Transverse colon (tissue), 4 donors: ENCODE data around the gene THADA. TPM values are rescaled to one million over a fixed set of nuclear protein-coding genes. Genes with fewer than 3 reads are reported as not detected.

Source experiments
- DNase-seq: peaks from one replicate; pipeline ENCODE4 v3.0.0-alpha.2; 2019
- H3K27ac ChIP-seq, 4 donors: fragments of 200-600 bp; sonication (generic); 2 replicates each; pipeline ENCODE4 v1.5.1; 2016 to 2018; ENCODE audit warnings: inconsistent platforms in 4 of 4
- H3K27me3 ChIP-seq: fragments of 200-600 bp; sonication (generic); 2 replicates; pipeline ENCODE4 v1.5.1; 2017; ENCODE audit warnings: inconsistent platforms
- H3K36me3 ChIP-seq, 4 donors: fragments of 200-600 bp; sonication (generic); 2 replicates each; pipeline ENCODE4 v1.5.1; 2017 to 2019; ENCODE audit warnings: inconsistent platforms in 4 of 4
- H3K4me1 ChIP-seq, 4 donors: fragments of 200-600 bp; sonication (generic); 2 replicates each; pipeline ENCODE4 v1.5.1; 2017 to 2020; ENCODE audit warnings: inconsistent platforms in 4 of 4
- H3K4me3 ChIP-seq, 4 donors: fragments of 200-600 bp; sonication (generic); 1 replicate in 1 of 4; 2 replicates in 3 of 4; pipeline versions ENCODE4 v1.5.1 to v1.6.1; 2017 to 2019; ENCODE audit warnings: inconsistent platforms in 4 of 4
- H3K9me3 ChIP-seq, 2 donors: fragments of 200-600 bp; sonication (generic); 2 replicates each; pipeline ENCODE4 v1.5.1; 2017 to 2019; ENCODE audit warnings: inconsistent platforms in 2 of 2
- CTCF ChIP-seq, 5 experiments: fragments of 200-600 bp in 3 of 5; fragments of 450-650 bp in 2 of 5; sonication (generic) in 3 of 5; IDR thresholded peaks; 1 replicate in 2 of 5; 2 replicates in 3 of 5; pipeline ENCODE4 v1.5.1; 2016 to 2017; ENCODE audit warnings: antibody characterized with exemption in 5 of 5, inconsistent platforms in 3 of 5, mild to moderate bottlenecking in 2 of 5, moderate library complexity in 1 of 5
- EP300 ChIP-seq: sonication (generic); formaldehyde crosslinking; IDR thresholded peaks from one replicate; pipeline ENCODE4 v1.6.1; 2017; ENCODE audit warnings: antibody characterized with exemption, low read depth
- POLR2A ChIP-seq: fragments of 450-650 bp; IDR thresholded peaks from one replicate; pipeline ENCODE4 v1.6.1; 2016; ENCODE audit warnings: antibody characterized with exemption, mild to moderate bottlenecking, moderate library complexity
- POLR2AphosphoS5 ChIP-seq, 3 donors: sonication (generic); formaldehyde crosslinking; IDR thresholded peaks; one replicate each; pipeline ENCODE4 v1.6.1; 2016; ENCODE audit warnings: antibody characterized with exemption in 3 of 3
- WGBS, 2 donors: methylation state at CpG; one replicate each; pipeline ENCODE4 v1.1.5; 2018; ENCODE audit warnings: low coverage in 1 of 2; 5-methylcytosine and 5-hydroxymethylcytosine counted together
- in situ Hi-C, 4 donors: fragments of 200-750 bp; cut with MboI; loops; one replicate each; pipeline versions ENCODE4 v1.15.0 to v1.15.1; 2017; ENCODE audit warnings: low sequenced_read_pairs in 3 of 4, low pct_ligation_motif_present in 1 of 4, low pct_unique_long_range_greater_than_20kb in 1 of 4
- intact Hi-C: fragments of 100-400 bp; cut with DNase I; formaldehyde crosslinking; loops from one replicate; pipeline ENCODE4 v1.15.1; 2023; ENCODE audit warnings: low total_unique reads
- total RNA-seq, 4 donors: library from RNA; depleted of rRNA; stranded (reverse); fragments of >200 nt; gene quantifications; one replicate each; pipeline ENCODE4 v1.1.0, GENCODE V29; 2016

Gene THADA
- total RNA-seq, 4 donors from 2014 or later: 21.7 to 78.6 (median 28.1) TPM

DNA sequence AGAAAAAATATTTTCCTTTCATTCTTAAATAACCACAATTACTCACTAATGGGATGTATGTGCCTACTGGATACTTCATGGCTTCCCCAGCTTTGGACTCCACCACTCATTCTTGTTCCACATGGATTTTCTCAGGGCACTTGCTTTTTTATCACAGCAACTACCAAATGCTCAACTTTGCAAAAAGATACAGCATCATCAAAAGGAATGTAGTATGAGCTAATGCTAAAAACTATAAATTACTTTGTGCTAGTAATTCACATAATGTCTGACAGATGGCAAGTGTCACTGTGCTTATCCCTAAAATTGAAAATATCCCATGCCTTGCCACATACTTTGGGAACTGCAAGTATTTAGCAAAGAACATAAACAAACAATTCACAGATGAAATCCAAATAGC lies 239.1 kb downstream of the THADA start:
- Histone ChIP-seq H3K4me3 (no peak overlapping the region), H3K9me3 (no peaks in the 10 kb centered on the region), H3K27ac (peak overlapping the region; percentile 57 to 71 (median 60)), H3K27me3 (no peaks in the 10 kb centered on the region), H3K36me3 (no peaks in the 10 kb centered on the region), H3K4me1 (peaks cover 4 to 11% (median 8%) of the 10 kb centered on the region in 4 donors)
- intact Hi-C loops: no loop called here
- in situ Hi-C loops: no loop called here
- no peak for TF ChIP-seq EP300
- no peak for TF ChIP-seq POLR2A
- no peak for TF ChIP-seq CTCF (IDR thresholded peaks at IDR 0.05)
- peak in 2 of 3 donors; percentile 32 to 35 for TF ChIP-seq POLR2AphosphoS5 (IDR thresholded peaks at IDR 0.05)
- DNase-seq: no peak

DNA sequence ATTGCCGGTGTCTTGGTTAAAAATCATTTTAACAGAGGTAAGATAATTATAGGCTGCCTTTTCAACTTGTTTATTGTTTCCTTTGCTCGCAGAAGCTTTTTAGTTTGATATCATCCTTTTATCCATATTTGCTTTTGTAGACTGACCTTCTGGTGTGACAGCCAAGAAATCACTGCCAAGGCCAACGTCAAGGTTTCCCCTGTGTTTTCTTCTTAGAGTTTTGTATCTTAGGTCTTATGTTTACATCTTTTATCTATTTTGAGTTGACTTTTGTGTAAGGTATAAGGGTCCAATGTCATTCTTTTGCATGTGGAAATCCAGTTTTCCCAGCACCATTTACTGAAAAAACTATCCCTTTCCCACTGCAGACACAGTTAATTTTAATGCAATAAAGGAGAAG lies 240.4 kb downstream of the THADA start:
- TF ChIP-seq CTCF (IDR thresholded peaks at IDR 0.05): no peak
- no peak for TF ChIP-seq POLR2AphosphoS5 (IDR thresholded peaks at IDR 0.05)
- TF ChIP-seq EP300: no peak
- TF ChIP-seq POLR2A: no peak
- no peak overlapping the region for H3K4me3 ChIP-seq
- in situ Hi-C loops (no loop called here), intact Hi-C loops (no loop called here)
- no peak for DNase-seq
- no peaks in the 10 kb centered on the region for H3K9me3 ChIP-seq
- H3K27me3 ChIP-seq: no peaks in the 10 kb centered on the region
- peaks cover 6 to 20% (median 14%) of the 10 kb centered on the region in 4 donors for H3K4me1 ChIP-seq
- peak overlapping the region in 1 of 4 donors; percentile 59 for H3K27ac ChIP-seq
- 87 to 90% methylated on average over 3 of the region's 3 CpGs for WGBS, 2 donors
- H3K36me3 ChIP-seq: no peaks in the 10 kb centered on the region

DNA sequence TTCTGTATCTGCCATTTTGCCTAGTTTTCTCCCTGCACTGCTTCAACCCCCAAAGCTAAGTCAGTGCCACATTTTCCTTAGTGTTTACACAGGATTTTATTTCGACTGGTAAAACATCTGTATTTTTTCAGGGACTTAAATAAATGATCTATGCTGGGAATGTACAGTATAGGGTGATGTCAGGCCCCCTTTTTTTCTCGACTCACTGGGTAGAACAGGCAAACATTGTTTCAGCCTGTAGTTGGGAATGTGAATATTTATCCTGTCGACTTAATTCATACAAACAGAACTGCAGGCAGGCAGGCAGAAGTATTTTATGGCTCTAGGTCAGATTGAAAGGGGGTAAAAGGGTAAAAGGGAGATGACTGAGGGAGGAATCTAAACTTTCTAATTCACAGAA lies 245.9 kb downstream of the THADA start:
- Histone ChIP-seq H3K27ac (peak overlapping the region; percentile 74 to 84 (median 84)), H3K4me3 (no peak overlapping the region), H3K4me1 (peaks cover 18 to 49% (median 35%) of the 10 kb centered on the region in 4 donors), H3K27me3 (no peaks in the 10 kb centered on the region), H3K36me3 (no peaks in the 10 kb centered on the region), H3K9me3 (no peaks in the 10 kb centered on the region)
- WGBS, 2 donors: 25 to 30% methylated on average over 3 of the region's 3 CpGs
- intact Hi-C loops (loop anchor here (10.0 kb wide), 2 partner anchors 55 to 125 kb away; partner anchors contain the start of gene ZFP36L2), in situ Hi-C loops (no loop called here)
- TF ChIP-seq CTCF (IDR thresholded peaks at IDR 0.05) (no peak), EP300 (no peak), POLR2A (no peak), POLR2AphosphoS5 (IDR thresholded peaks at IDR 0.05) (no peak)
- DNase-seq: no peak

GRCh38 chr2:43348908-43349661 lies 246.8 kb downstream of the THADA start:
- intact Hi-C loops: loop anchor here (10.0 kb wide), 2 partner anchors 56 to 124 kb away; partner anchors contain the start of gene ZFP36L2
- Histone ChIP-seq H3K9me3 (no peaks in the 10 kb centered on the region), H3K27ac (peak overlapping the region; percentile 74 to 84 (median 84)), H3K36me3 (no peaks in the 10 kb centered on the region), H3K4me3 (no peak overlapping the region), H3K4me1 (peaks cover 25 to 58% (median 44%) of the 10 kb centered on the region in 4 donors), H3K27me3 (no peaks in the 10 kb centered on the region)
- TF ChIP-seq POLR2A (no peak), CTCF (IDR thresholded peaks at IDR 0.05) (no peak), EP300 (peak; percentile 75), POLR2AphosphoS5 (IDR thresholded peaks at IDR 0.05) (peak; percentile 72 to 82 (median 76))
- no peak for DNase-seq
- WGBS, 2 donors: 0 to 20% methylated on average over 1 of the region's 1 CpG
- in situ Hi-C loops: no loop called here
